ENCODE results near the gene OPA1.
A peak's percentile ranks its signal among the peaks of the same experiment; 100 is the strongest.

The OPA1 gene

DNA sequence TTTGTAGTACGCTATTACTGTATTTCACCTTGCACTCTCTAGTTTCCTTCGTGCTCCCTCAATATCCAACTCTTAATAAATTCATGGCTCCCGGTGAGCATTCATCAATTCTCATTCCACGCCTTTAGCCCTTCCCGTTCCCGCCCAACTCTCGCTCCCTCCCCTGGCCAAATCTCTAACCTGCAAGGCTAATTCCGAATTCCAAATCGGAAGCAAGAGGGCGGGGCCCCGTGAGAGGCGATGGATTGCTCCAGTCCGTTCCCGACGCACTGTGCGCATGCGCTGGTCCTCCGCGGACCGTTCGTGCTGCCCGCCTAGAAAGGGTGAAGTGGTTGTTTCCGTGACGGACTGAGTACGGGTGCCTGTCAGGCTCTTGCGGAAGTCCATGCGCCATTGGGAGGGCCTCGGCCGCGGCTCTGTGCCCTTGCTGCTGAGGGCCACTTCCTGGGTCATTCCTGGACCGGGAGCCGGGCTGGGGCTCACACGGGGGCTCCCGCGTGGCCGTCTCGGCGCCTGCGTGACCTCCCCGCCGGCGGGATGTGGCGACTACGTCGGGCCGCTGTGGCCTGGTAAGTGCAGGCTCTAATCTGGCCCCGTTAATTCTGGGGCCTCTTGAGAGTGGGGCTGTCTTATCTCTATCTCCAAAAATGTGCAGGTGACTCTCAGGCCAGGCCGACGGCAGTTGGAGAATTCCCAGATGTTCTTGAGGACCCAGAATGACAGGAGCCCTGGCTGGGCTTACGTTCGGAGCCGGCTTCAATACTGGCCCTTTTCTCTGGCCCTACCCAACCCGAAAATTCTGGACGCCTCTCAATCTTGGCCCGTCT lies at the start of gene OPA1:
OPA1 (plus strand) TSS at position 368 of the 827 bp plus-strand sequence; CDS start at position 538, 170 bp downstream.
- DNase-seq: peak; percentile 32

DNA sequence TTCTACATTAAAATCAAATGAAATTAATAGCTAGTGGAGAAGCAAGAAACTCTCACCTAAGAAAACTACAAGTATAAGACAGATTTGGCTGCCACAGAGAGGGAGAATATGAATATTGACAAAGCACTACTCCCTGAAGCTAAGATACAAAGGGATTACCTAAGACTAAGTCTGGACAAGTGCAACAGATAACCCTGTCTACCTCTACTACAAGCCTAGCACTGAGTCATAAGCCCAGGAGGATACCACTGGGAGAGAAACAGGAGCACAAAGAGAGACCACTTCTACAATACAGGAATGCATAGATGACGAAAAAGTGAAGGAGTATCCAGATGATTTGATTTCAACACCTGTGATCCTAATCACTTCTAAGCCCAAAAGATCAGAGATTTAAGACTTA lies 48.7 kb upstream of the OPA1 start:
- DNase-seq: no peak

DNA sequence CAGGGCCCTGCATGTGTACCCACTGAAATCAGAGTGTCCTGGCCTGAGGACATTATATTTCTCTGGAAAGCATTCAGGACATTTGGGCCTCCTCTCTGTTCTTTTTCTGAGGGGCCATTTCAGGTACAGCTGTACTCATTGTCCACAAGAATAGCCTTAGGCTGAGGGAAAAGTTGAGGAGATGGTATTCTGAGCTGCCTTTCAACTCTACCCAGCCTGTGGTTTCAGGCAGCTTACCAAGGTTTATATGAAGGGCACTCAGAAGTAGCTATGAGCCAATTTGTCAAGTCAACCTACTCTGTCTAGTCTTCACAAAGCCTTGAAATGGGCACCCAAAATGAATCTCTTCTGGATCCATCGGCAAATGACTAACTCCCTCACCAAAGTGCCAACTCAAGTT lies 47.7 kb upstream of the OPA1 start:
- no peak for DNase-seq

- DNase-seq: no peak
Measured at GRCh38 chr3:193546129-193546528, 46.9 kb upstream of the OPA1 start.

DNA sequence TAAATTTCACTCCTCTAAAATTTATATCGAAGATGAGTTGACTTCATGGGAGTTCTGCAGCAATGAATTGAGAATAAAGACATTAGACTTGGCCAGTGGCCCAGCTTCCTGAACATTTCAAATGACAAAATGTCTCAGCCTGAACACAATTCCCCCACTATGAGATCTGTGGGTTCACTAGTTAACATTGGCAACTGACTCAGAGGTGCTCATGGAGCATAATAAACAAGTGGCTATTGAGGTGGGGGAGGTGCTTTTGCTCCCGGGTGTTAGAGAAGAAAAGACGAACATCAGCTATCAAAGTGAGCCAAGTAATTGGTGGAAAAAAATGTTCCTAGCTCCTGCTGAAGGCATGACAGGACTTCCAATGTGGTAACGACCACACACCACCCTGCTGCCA lies 44.6 kb upstream of the OPA1 start:
- DNase-seq: no peak

- DNase-seq: no peak
Measured at GRCh38 chr3:193552923-193553322, 40.1 kb upstream of the OPA1 start.

- DNase-seq: no peak
Measured at GRCh38 chr3:193553586-193553985, 39.4 kb upstream of the OPA1 start.

- DNase-seq: no peak
Measured at GRCh38 chr3:193554811-193555210, 38.2 kb upstream of the OPA1 start, which contains the start of gene ATP13A4. Gene ATP13A4 (minus strand): TSS chr3:193554895. CDS start chr3:193554799, 96 bp downstream.

GRCh38 chr3:193556841-193557240 lies 36.2 kb upstream of the OPA1 start:
- DNase-seq: no peak

DNA sequence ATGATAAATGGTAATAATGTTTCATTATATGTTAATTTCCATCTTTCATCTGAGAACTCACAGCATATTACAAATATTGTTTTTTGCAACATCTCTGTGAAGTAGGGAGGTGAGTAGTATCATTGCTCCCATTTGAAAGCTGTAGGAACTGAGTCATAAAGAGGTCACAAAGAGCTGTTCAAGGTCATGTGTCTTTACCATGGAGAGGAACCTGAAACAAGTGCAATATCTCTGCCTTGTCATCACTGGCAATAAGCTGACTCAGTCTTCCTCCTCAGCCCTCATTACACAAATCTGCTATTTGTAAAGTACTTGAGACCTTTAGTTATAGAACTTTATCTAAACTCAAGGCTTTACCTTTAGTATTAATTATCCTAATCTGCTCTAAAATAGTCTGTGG lies 33.9 kb upstream of the OPA1 start:
- DNase-seq: no peak

DNA sequence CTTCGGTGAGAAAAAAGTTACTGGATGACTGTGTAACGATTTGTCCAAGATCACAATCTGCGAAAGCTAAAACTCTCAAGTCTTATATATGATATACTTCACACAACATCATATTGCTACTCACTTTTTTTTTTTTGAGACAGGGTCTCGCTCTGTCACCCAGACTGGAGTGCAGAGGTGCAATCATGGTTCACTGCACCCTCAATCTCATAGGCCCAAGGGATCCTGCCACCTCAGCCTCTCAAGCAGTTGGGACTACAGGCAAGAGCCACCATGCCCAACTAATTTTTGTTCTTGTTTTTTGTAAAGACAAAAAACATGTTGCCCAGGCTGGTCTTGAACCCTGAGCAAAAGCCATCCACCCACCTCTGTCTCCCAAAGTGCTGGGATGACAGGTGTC lies 32.9 kb upstream of the OPA1 start:
- DNase-seq: no peak

DNA sequence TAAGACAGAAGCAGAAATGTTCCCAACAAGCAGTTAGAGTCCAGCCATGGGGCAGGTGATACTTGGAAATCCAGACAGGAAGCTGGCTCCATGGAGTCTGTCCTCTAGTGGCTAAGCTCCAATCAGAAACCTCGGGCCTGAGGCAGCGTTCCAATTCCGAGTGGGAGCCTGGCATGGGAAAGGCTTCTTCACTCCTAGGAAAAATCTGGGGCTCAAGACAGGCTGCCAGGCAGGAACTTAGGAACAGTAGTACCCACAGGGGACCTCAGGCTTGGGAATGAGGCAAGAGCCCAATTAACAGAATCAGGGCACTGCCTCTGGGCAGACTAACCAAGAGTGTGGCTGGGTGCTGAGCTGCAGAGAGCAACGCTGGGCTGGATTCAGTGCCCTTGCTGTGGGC lies 32.1 kb upstream of the OPA1 start:
- no peak for DNase-seq

- DNase-seq: no peak
Measured at GRCh38 chr3:193563426-193563825, 29.6 kb upstream of the OPA1 start.

- DNase-seq: no peak
Measured at GRCh38 chr3:193564012-193564411, 29.0 kb upstream of the OPA1 start.

DNA sequence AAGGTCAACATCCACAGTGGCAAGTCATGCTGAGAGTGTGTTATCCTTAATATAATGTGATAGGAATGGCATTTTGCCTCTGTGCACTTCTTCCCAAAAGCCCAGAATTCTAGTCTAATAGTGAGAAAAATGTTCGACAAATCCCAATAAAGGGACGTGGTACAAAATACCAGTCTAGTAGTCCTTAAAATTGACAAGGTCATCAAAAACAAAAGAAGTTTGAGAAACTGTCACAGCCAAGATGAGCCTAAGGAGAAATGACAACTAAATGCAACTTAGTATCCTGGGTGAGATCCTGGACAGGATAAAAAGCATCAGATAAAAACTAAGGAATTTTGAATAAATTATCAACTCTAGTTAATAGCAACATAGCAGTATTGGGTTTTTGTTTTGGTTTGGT lies 23.9 kb upstream of the OPA1 start:
- no peak for DNase-seq

- DNase-seq: no peak
Measured at GRCh38 chr3:193572426-193572908, 20.5 kb upstream of the OPA1 start.

DNA sequence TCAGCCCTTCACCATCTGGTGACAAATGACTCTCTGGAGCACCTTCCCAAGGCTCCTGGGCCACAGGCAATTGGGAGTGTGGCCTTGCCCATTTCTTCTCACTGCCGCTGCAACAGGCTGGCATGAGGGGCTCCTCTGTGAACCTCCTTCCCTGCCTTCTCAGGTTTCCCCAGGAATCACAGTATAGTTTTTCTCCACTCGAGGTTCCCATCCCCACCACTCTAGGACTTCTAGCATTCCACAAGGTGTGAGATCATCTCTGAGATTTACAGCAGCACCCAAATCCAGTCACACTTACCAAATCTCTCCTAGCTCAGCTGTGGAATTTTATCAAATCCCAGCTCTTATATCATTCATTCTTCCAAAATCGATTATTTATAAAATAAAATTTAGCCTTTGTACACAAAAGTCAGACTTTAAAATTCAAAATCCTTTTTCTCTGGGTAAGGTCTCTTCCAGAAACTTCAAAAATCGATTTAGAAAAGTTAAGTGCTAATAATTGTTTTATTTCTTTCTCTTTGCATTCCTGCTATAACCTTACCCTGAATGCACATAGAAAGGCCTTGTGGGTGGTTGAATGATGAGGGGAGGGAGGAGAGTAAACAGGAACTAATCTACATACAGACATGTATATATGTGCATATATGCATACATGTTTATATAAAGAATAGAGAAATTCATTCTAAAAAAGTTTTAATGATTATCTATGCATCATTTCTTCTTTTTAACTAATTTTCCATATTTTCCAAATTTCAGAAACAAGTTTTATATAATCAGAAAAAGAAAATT lies 19.4 kb upstream of the OPA1 start:
- DNase-seq: no peak

DNA sequence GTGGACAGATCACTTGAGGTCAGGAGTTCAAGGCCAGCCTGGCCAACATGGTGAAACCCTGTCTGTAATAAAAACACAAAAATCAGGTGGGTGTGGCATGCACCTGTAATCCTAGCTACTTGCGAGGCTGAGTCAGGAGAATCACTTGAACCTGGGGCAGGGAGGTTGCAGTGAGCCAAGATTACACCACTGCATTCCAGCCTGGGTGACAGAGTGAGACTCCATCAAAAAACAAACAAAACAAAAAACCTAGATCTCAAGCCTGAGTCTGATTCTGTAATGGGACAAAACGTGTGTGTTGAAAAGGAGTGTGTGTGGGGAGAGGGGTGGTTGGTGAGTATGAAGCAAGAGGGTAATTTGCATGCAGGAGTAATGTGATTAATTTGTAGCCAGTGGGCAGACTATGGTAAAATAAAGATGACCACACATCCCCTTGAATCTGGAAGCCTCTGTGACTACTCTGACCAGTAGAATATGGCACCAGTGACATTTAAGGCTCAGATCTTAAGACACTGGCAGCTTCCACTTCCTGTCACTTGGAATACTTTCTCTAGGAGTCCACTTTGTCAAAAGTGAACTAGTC lies 18.4 kb upstream of the OPA1 start:
- DNase-seq: no peak

DNA sequence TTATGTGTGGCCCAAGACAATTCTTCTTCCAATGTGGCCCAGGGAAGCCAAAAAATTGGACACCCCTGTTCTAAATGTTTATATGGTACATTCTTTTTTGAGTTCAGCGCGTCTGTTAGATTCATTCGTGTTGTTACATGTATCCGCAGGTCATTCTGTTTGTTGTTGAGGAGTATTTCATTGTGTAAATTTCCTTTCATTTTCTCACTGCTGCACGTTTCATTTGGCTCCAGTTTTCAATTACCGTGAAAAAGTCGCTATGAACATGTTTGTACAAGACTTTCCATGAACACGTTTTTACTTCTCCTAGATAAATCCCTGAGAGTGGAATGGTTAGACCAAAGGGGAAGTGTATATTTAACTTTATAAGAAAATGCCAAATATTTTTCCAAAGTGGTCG lies 7.5 kb upstream of the OPA1 start:
- no peak for DNase-seq

DNA sequence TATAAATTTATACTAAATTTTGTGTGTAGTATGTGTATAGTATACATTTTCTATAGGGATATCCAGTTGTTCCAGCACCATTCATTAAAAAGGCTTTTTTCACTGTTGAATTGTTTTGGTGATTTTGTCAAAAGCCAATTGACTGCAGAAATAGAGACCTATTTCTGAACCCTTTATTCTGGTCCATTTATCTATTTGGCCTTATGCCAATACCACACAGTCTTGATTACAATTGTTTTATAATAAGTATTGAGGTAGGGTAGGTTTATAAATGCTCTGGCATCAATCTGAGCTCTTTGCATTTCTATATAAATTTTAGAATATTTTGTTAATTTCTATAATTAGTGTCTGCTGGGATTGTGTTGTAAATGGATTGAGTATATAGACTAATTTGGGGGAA lies 6.5 kb upstream of the OPA1 start:
- DNase-seq: no peak

- no peak for DNase-seq
Measured at GRCh38 chr3:193589129-193589528, 3.9 kb upstream of the OPA1 start.

GRCh38 chr3:193589616-193590015 lies 3.4 kb upstream of the OPA1 start:
- no peak for DNase-seq

GRCh38 chr3:193590088-193590856 lies 2.7 kb upstream of the OPA1 start:
- no peak for DNase-seq

Measured in cortex of kidney (tissue), 1 donor.